Trophoblast cell (in vitro differentiated cells and primary cell): ENCODE data around the gene TAF11. TPM values are rescaled to one million over a fixed set of nuclear protein-coding genes. Genes with fewer than 3 reads are reported as not detected.
"Not testable (repeated sequence)": the region's sequence is repeated elsewhere in the genome, so short reads cannot be mapped to it uniquely, and the experiment has no call there.

Source experiments
- DNase-seq, 2 donors: peaks; one replicate each; pipeline ENCODE4 v3.0.0-alpha.2; 2016
- H2AFZ ChIP-seq: 2 replicates; pipeline ENCODE4 v1.6.1; 2013; ENCODE audit warnings: low read length, moderate library complexity, mild to moderate bottlenecking; ENCODE audit not compliant: insufficient read depth, poor library complexity
- H2AK5ac ChIP-seq: 2 replicates; pipeline ENCODE4 v1.6.1; 2013; ENCODE audit warnings: mild to moderate bottlenecking, low read length
- H2BK120ac ChIP-seq: 2 replicates; pipeline ENCODE4 v1.6.1; 2013; ENCODE audit warnings: low read length, mild to moderate bottlenecking, moderate library complexity; ENCODE audit not compliant: insufficient read depth, poor library complexity
- H2BK12ac ChIP-seq: 2 replicates; pipeline ENCODE4 v1.6.1; 2013; ENCODE audit warnings: mild to moderate bottlenecking, low read length, moderate library complexity
- H2BK5ac ChIP-seq: 2 replicates; pipeline ENCODE4 v1.6.1; 2013; ENCODE audit warnings: low read length, low read depth, moderate library complexity, mild to moderate bottlenecking; ENCODE audit not compliant: poor library complexity
- H3K14ac ChIP-seq: 2 replicates; pipeline ENCODE4 v1.6.1; 2013; ENCODE audit warnings: mild to moderate bottlenecking, low read length
- H3K18ac ChIP-seq: 2 replicates; pipeline ENCODE4 v1.6.1; 2013; ENCODE audit warnings: mild to moderate bottlenecking, low read length
- H3K23ac ChIP-seq: 2 replicates; pipeline ENCODE4 v1.6.1; 2013; ENCODE audit warnings: low read length
- H3K27ac ChIP-seq: 2 replicates; pipeline ENCODE4 v1.5.1; 2013; ENCODE audit warnings: low read depth, mild to moderate bottlenecking, inconsistent platforms, low read length, moderate library complexity
- H3K27me3 ChIP-seq: 2 replicates; pipeline ENCODE4 v1.6.1; 2013; ENCODE audit warnings: inconsistent platforms, mild to moderate bottlenecking, low read length, moderate library complexity; ENCODE audit not compliant: insufficient read depth
- H3K36me3 ChIP-seq, 2 experiments: 1 replicate in 1 of 2; 2 replicates in 1 of 2; pipeline ENCODE4 v1.6.1; 2013; ENCODE audit warnings: low read length in 2 of 2, mild to moderate bottlenecking in 2 of 2, moderate library complexity in 1 of 2; ENCODE audit not compliant: insufficient read depth in 2 of 2, control insufficient read depth in 1 of 2
- H3K4ac ChIP-seq: 2 replicates; pipeline ENCODE4 v1.6.1; 2013; ENCODE audit warnings: low read depth, mild to moderate bottlenecking, low read length, moderate library complexity
- H3K4me1 ChIP-seq, 2 experiments: 1 replicate in 1 of 2; 2 replicates in 1 of 2; pipeline ENCODE4 v1.6.1; 2013; ENCODE audit warnings: low read length in 2 of 2, mild to moderate bottlenecking in 2 of 2, moderate library complexity in 1 of 2; ENCODE audit not compliant: insufficient read depth in 2 of 2, control insufficient read depth in 1 of 2
- H3K4me2 ChIP-seq: 2 replicates; pipeline ENCODE4 v1.6.1; 2013; ENCODE audit warnings: inconsistent platforms, mild to moderate bottlenecking, low read length, moderate library complexity
- H3K4me3 ChIP-seq: 2 replicates; pipeline ENCODE4 v1.5.1; 2013; ENCODE audit warnings: mild to moderate bottlenecking, low read depth, low read length, inconsistent platforms
- H3K79me1 ChIP-seq: one replicate; pipeline ENCODE4 v1.6.1; 2013; ENCODE audit warnings: low read length
- H3K79me2 ChIP-seq: 2 replicates; pipeline ENCODE4 v1.6.1; 2013; ENCODE audit warnings: low read length, mild to moderate bottlenecking; ENCODE audit not compliant: control insufficient read depth, insufficient read depth, poor library complexity
- H3K9ac ChIP-seq: 2 replicates; pipeline ENCODE4 v1.6.1; 2013; ENCODE audit warnings: mild to moderate bottlenecking, low read length
- H3K9me3 ChIP-seq: 2 replicates; pipeline ENCODE4 v1.6.1; 2013; ENCODE audit warnings: low read depth, mild to moderate bottlenecking, control low read depth, inconsistent platforms, low read length; ENCODE audit not compliant: insufficient read depth
- H4K12ac ChIP-seq: 2 replicates; pipeline ENCODE4 v1.6.1; 2013; ENCODE audit warnings: low read depth, mild to moderate bottlenecking, low read length, moderate library complexity
- H4K8ac ChIP-seq: 2 replicates; pipeline ENCODE4 v1.6.1; 2013; ENCODE audit warnings: low read depth, mild to moderate bottlenecking, low read length, moderate library complexity
- H4K91ac ChIP-seq: one replicate; pipeline ENCODE4 v1.6.1; 2013; ENCODE audit warnings: low read depth, mild to moderate bottlenecking, low read length, moderate library complexity
- WGBS: extraction: QIAGEN DNeasy Blood & Tissue Kit; methylation state at CpG from one replicate; pipeline ENCODE4 v1.1.7; 2013; ENCODE audit warnings: missing lambda C conversion rate; ENCODE audit not compliant: insufficient read length, insufficient coverage; ENCODE audit errors: extremely low coverage; 5-methylcytosine and 5-hydroxymethylcytosine counted together
- polyA plus RNA-seq: library from polyadenylated mRNA; stranded (reverse); fragments of 200-250 nt; gene quantifications from 2 replicates; pipeline ENCODE4 v1.2.3, GENCODE V29; 2013

The TAF11 gene, protein sequence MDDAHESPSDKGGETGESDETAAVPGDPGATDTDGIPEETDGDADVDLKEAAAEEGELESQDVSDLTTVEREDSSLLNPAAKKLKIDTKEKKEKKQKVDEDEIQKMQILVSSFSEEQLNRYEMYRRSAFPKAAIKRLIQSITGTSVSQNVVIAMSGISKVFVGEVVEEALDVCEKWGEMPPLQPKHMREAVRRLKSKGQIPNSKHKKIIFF
- polyA plus RNA-seq = 26.3 and 26.9 TPM in 2 replicates

DNA sequence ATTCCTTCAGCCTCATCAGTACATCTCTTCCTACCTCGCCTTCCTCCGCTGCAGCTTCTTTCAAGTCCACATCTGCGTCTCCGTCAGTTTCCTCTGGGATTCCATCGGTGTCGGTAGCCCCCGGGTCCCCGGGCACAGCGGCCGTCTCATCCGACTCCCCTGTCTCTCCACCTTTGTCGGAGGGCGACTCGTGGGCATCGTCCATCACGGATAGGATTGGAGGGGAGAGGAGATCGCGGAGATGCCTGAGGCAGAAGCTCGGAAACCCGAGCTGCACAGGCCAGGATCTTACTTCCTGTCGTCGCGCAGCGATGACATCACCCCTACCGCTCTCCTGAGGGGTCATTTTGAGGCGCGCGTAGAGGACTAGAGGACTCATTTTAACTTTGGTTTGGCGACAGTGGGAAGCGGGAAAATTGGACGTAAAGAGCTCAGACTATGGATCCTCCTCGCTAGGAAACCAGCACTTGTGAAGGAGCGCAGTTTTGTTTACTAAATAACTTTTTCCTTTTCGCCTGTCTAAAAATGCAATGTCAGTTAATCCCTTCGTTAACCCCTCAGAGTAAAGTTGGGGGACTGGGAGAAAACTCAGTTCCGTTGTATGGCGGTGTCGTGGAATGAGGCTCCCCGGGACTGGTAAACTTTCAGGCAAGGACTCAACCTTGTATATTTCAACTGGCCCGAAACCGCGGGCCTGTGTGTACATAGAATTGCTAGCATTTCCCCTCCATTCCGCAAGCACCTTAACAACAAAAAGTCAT lies at the start of gene TAF11:
Gene TAF11, minus strand, starts transcription at position 290 of the 761 bp plus-strand sequence. Its CDS starts 85 bp downstream, at position 205.
- Histone ChIP-seq H3K79me1 (peaks cover 6% of the 10 kb centered on the region), H3K79me2 (peaks cover 9% of the 10 kb centered on the region), H3K9ac (peak within 1 kb of the TSS; percentile 93), H2BK120ac (no peak within 1 kb of the TSS), H2BK12ac (no peak within 1 kb of the TSS), H2AFZ (peak within 1 kb of the TSS; percentile 80), H3K14ac (peak within 1 kb of the TSS; percentile 20), H3K4me3 (peak within 1 kb of the TSS; percentile 94), H3K9me3 (no peaks in the 10 kb centered on the region), H3K23ac (no peak within 1 kb of the TSS), H3K4ac (peak within 1 kb of the TSS; percentile 27), H3K27ac (peak within 1 kb of the TSS; percentile 24), H4K12ac (peak within 1 kb of the TSS; percentile 46), H3K4me2 (peak within 1 kb of the TSS; percentile 88), H3K36me3 (no peaks in the 10 kb centered on the region), H3K4me1 (peaks cover 0 to 1% of the 10 kb centered on the region in 2 experiments), H3K27me3 (no peaks in the 10 kb centered on the region), H4K91ac (peak within 1 kb of the TSS; percentile 31), H4K8ac (peak within 1 kb of the TSS; percentile 88), H2AK5ac (no peak within 1 kb of the TSS), H2BK5ac (peak within 1 kb of the TSS; percentile 42), H3K18ac (no peak within 1 kb of the TSS)
- DNase-seq = peak; percentile 95 to 98
- no CpG with 5 or more reads among the region's 43 CpGs for WGBS

DNA sequence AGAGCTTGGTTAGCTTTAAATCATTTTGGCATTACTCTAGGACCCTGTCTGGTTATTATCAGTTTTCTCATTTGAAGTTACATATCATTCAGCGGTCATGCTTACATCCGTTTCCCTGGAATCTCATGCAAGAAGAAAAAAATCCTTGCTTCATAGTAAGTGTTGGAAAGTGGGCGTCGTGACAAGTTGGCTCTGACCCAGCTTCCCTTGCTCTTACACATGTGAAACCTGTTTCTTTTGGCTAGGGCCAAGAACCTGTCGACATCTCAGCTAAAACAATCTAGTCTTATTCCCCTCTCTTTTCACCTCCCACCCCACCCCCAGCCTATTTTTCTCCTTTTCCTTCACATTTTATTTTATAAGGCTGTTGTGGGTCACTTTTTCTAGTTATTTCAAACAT lies 46.7 kb upstream of the TAF11 start:
- Histone ChIP-seq H3K4me1 (no peaks in the 10 kb centered on the region), H3K23ac (no peak overlapping the region), H3K14ac (no peak overlapping the region), H3K4me2 (no peak overlapping the region), H2AFZ (no peak overlapping the region), H3K27ac (no peak overlapping the region), H4K91ac (no peak overlapping the region), H4K8ac (no peak overlapping the region), H3K4ac (no peak overlapping the region), H3K9ac (no peak overlapping the region), H3K18ac (no peak overlapping the region), H2AK5ac (no peak overlapping the region), H3K4me3 (no peak overlapping the region), H2BK12ac (no peak overlapping the region), H3K9me3 (no peaks in the 10 kb centered on the region), H2BK5ac (no peak overlapping the region), H3K79me2 (no peaks in the 10 kb centered on the region), H2BK120ac (no peak overlapping the region), H3K79me1 (no peaks in the 10 kb centered on the region), H3K27me3 (no peaks in the 10 kb centered on the region), H4K12ac (no peak overlapping the region), H3K36me3 (no peaks in the 10 kb centered on the region)
- whole genome bisulfite sequencing = no CpG with 5 or more reads among the region's 5 CpGs
- DNase-seq = no peak

DNA sequence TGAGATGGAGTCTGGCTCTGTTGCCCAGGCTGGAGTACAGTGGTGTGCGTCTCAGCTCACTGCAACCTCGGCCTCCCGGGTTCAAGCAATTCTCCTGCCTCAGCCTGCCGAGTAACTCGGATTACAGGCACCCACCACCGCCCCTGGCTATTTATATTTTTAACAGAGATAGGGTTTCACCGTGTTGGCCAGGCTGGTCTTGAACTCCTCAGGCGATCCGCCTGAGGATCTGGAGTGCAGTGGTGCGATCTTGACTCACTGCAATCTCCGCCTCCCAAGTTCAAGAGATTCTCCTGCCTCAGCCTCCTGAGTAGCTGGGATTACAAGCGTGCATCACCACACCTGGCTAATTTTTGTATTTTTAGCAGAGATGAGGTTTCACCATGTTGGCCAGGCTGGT lies 44.4 kb upstream of the TAF11 start:
- not testable (repeated sequence) for H2BK5ac ChIP-seq, H2BK12ac ChIP-seq, H3K27me3 ChIP-seq, H3K4me2 ChIP-seq, H3K9ac ChIP-seq, H2BK120ac ChIP-seq, H4K8ac ChIP-seq, H2AFZ ChIP-seq, H3K4ac ChIP-seq, H3K4me3 ChIP-seq, H3K14ac ChIP-seq, H4K12ac ChIP-seq, H3K18ac ChIP-seq, H3K27ac ChIP-seq, H2AK5ac ChIP-seq, H3K79me2 ChIP-seq, H3K79me1 ChIP-seq, H3K4me1 ChIP-seq, H3K36me3 ChIP-seq, H3K9me3 ChIP-seq, H3K23ac ChIP-seq, H4K91ac ChIP-seq
- WGBS = no CpG with 5 or more reads among the region's 12 CpGs
- DNase-seq = peak; percentile 55 to 70

DNA sequence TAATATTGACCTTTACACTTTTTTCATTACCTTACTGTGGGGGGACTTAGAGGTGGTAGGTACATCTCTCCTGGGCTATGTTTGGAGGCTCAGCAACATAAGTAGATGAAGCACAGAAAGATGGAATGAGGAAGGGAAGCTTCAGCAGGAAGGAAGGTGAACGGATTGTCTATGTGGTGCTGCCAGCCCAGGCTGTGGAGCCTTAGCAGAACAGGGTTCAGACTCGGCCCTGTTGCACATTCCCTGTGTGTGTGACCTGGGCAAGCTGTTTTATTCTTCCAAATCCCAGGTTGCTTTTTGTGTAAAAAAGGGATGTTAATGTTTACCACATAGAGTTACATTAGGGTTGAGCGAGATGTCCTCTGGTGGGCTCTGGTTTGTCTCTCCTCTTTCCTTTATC lies 42.4 kb upstream of the TAF11 start:
- no peak overlapping the region for H3K27ac ChIP-seq
- no peak overlapping the region for H3K4me3 ChIP-seq
- no CpG with 5 or more reads among the region's 3 CpGs for WGBS
- no peak overlapping the region for H3K4ac ChIP-seq
- no peak overlapping the region for H2BK120ac ChIP-seq
- H2BK12ac ChIP-seq = no peak overlapping the region
- no peak overlapping the region for H4K8ac ChIP-seq
- H3K79me1 ChIP-seq = no peaks in the 10 kb centered on the region
- no peak overlapping the region for H3K4me2 ChIP-seq
- H3K79me2 ChIP-seq = no peaks in the 10 kb centered on the region
- no peaks in the 10 kb centered on the region for H3K27me3 ChIP-seq
- no peak overlapping the region for H4K91ac ChIP-seq
- no peaks in the 10 kb centered on the region for H3K4me1 ChIP-seq
- H3K36me3 ChIP-seq = no peaks in the 10 kb centered on the region
- peak overlapping the region; percentile 87 for H3K23ac ChIP-seq
- H2AFZ ChIP-seq = no peak overlapping the region
- H3K9me3 ChIP-seq = no peaks in the 10 kb centered on the region
- H4K12ac ChIP-seq = no peak overlapping the region
- H2AK5ac ChIP-seq = no peak overlapping the region
- no peak overlapping the region for H2BK5ac ChIP-seq
- H3K18ac ChIP-seq = no peak overlapping the region
- H3K14ac ChIP-seq = no peak overlapping the region
- H3K9ac ChIP-seq = no peak overlapping the region
- DNase-seq = no peak
